ENCODE results near the gene LAMB2. TPM values are rescaled to one million over a fixed set of nuclear protein-coding genes. Genes with fewer than 3 reads are reported as not detected.

The LAMB2 gene
- total RNA-seq, 2 experiments from 2014 or later = 0.44 TPM; not detected in 1

DNA sequence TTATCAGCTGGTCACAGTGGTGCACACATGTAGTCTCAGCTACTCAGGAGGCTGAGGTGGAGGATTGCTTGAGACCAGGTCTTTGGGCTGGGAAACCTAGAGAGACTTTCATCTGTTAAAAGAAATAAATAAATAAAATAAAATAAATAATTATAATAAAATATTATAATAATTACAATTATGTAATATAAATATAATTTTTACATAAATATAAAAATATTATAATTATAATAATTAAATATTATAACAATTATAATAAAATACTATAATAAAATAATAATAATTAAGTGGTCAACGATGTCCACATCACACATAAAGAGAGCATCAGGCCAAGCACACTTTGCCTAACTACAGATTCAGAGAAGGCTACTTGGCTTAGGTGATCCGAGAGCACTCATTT lies 53.6 kb downstream of the LAMB2 start:
- Histone ChIP-seq H3K27ac (ENCODE audit: low read depth, low read length, poor library complexity, severe bottlenecking) (no peak overlapping the region), H3K4me3 (ENCODE audit: low read depth, low read length, poor library complexity, severe bottlenecking) (no peak overlapping the region), H3K4me2 (ENCODE audit: low read length) (no peak overlapping the region), H3K9me2 (ENCODE audit: insufficient read depth, low read length) (no peaks in the 10 kb centered on the region), H3K4me1 (ENCODE audit: insufficient read depth, low read length, poor library complexity, severe bottlenecking) (no peaks in the 10 kb centered on the region), H3K9me3 (ENCODE audit: low read length) (no peaks in the 10 kb centered on the region), H4K20me1 (ENCODE audit: insufficient read depth, low read length) (no peaks in the 10 kb centered on the region; the same call in 1 of the 2 replicates), H3K79me2 (ENCODE audit: insufficient read depth, low read depth, low read length) (peaks cover 68% of the 10 kb centered on the region), H3K36me3 (ENCODE audit: insufficient read depth, low read length) (peaks cover 69% of the 10 kb centered on the region), H2AFZ (ENCODE audit: low read length) (no peak overlapping the region)
- no TSS peak for BruUV-seq (replicated peaks)
- ChIA-PET CTCF (ENCODE audit: unreplicated experiment) (no interaction called here), POLR2A (interaction anchor here (0.7 to 0.8 kb wide), 2 partner anchors 24 to 41 kb away, joined by 3 read pairs; partner anchors contain the start of gene USP19)
- no peak for TF ChIP-seq EZH2phosphoT487 (IDR thresholded peaks at IDR 0.05; ENCODE audit: borderline replicate concordance, low read depth, low read length)
- intact Hi-C loops (cut with micrococcal nuclease; ENCODE audit: unreplicated experiment) = no loop called here
- DNase-seq (ENCODE audit: low spot score) = no peak

DNA sequence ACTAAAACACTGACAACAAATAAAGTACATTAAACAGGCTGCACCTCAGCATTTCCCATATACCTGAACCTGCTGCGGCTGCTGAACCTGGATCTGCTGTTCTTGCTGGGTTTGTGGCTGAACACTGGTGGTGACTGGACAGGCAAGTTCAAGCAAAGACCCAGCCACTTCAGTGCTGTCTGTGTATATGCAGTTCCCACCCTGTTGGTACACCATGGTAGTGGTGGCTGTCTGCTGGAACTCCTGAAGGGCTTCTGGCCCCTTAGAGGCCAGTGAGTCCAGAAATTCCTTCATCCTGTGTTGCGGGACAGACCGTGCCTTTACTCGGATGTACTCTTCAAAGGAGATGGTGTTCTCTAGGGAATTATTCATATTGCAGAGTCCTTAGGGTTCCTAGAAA lies 56.2 kb downstream of the LAMB2 start:
- no peak overlapping the region for H3K4me3 ChIP-seq (ENCODE audit: low read depth, low read length, poor library complexity, severe bottlenecking)
- no peak overlapping the region for H3K27ac ChIP-seq (ENCODE audit: low read depth, low read length, poor library complexity, severe bottlenecking)
- ChIA-PET CTCF (ENCODE audit: unreplicated experiment) (no interaction called here), POLR2A (no interaction called here)
- DNase-seq (ENCODE audit: low spot score) = no peak
- H2AFZ ChIP-seq (ENCODE audit: low read length) = no peak overlapping the region
- BruUV-seq (replicated peaks) = TSS peak; percentile 25
- no peaks in the 10 kb centered on the region for H3K4me1 ChIP-seq (ENCODE audit: insufficient read depth, low read length, poor library complexity, severe bottlenecking)
- H3K4me2 ChIP-seq (ENCODE audit: low read length) = no peak overlapping the region
- intact Hi-C loops (cut with micrococcal nuclease; ENCODE audit: unreplicated experiment) = no loop called here
- no peak for TF ChIP-seq EZH2phosphoT487 (IDR thresholded peaks at IDR 0.05; ENCODE audit: borderline replicate concordance, low read depth, low read length)
- TF ChIP-seq, protein P1, sequence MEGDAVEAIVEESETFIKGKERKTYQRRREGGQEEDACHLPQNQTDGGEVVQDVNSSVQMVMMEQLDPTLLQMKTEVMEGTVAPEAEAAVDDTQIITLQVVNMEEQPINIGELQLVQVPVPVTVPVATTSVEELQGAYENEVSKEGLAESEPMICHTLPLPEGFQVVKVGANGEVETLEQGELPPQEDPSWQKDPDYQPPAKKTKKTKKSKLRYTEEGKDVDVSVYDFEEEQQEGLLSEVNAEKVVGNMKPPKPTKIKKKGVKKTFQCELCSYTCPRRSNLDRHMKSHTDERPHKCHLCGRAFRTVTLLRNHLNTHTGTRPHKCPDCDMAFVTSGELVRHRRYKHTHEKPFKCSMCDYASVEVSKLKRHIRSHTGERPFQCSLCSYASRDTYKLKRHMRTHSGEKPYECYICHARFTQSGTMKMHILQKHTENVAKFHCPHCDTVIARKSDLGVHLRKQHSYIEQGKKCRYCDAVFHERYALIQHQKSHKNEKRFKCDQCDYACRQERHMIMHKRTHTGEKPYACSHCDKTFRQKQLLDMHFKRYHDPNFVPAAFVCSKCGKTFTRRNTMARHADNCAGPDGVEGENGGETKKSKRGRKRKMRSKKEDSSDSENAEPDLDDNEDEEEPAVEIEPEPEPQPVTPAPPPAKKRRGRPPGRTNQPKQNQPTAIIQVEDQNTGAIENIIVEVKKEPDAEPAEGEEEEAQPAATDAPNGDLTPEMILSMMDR (conservative IDR thresholded peaks at IDR 0.05; ENCODE audit: low read length) = no peak
- no peaks in the 10 kb centered on the region for H3K9me2 ChIP-seq (ENCODE audit: insufficient read depth, low read length)
- H3K36me3 ChIP-seq (ENCODE audit: insufficient read depth, low read length) = peaks cover 85% of the 10 kb centered on the region
- no peaks in the 10 kb centered on the region for H3K9me3 ChIP-seq (ENCODE audit: low read length)
- H3K79me2 ChIP-seq (ENCODE audit: insufficient read depth, low read depth, low read length) = peaks cover 52% of the 10 kb centered on the region
- no peaks in the 10 kb centered on the region; the same call in 1 of the 2 replicates for H4K20me1 ChIP-seq (ENCODE audit: insufficient read depth, low read length)

DNA sequence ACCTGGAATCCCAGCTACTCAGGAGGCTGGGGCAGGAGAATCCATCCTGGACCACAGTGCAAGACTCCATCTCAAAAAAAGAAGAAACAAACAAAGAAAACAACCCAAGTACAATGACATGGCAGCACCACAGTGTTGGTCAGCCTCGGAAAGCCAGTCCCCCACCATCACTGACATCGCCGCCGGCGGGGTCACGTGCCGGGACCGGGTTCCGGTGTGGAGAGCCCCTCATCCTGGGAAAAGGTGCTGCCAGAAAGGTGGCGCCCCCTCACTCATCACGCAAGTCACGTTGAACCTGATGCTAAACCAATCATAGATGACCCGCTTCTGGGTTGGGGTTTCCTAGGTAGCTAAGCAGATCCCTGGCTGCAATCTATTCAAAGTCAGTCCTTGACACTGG lies 56.7 kb downstream of the LAMB2 start:
- H3K4me3 ChIP-seq (ENCODE audit: low read depth, low read length, poor library complexity, severe bottlenecking) = no peak overlapping the region
- H2AFZ ChIP-seq (ENCODE audit: low read length) = no peak overlapping the region
- peaks cover 47% of the 10 kb centered on the region for H3K79me2 ChIP-seq (ENCODE audit: insufficient read depth, low read depth, low read length)
- H3K27ac ChIP-seq (ENCODE audit: low read depth, low read length, poor library complexity, severe bottlenecking) = no peak overlapping the region
- CTCF ChIA-PET (ENCODE audit: unreplicated experiment) = no interaction called here
- TF ChIP-seq EZH2phosphoT487 (IDR thresholded peaks at IDR 0.05; ENCODE audit: borderline replicate concordance, low read depth, low read length) = no peak
- TF ChIP-seq, protein P1 (conservative IDR thresholded peaks at IDR 0.05; ENCODE audit: low read length) = no peak
- no peaks in the 10 kb centered on the region; the same call in 1 of the 2 replicates for H4K20me1 ChIP-seq (ENCODE audit: insufficient read depth, low read length)
- POLR2A ChIA-PET = no interaction called here
- H3K36me3 ChIP-seq (ENCODE audit: insufficient read depth, low read length) = peaks cover 90% of the 10 kb centered on the region
- intact Hi-C loops (cut with micrococcal nuclease; ENCODE audit: unreplicated experiment) = no loop called here
- H3K9me3 ChIP-seq (ENCODE audit: low read length) = no peaks in the 10 kb centered on the region
- DNase-seq (ENCODE audit: low spot score) = no peak
- H3K4me1 ChIP-seq (ENCODE audit: insufficient read depth, low read length, poor library complexity, severe bottlenecking) = no peaks in the 10 kb centered on the region
- no peak overlapping the region for H3K4me2 ChIP-seq (ENCODE audit: low read length)
- H3K9me2 ChIP-seq (ENCODE audit: insufficient read depth, low read length) = no peaks in the 10 kb centered on the region
- no TSS peak for BruUV-seq (replicated peaks)

Small RNA genes lying within 50 kb of the gene (microRNA-seq; reads per million reads assigned to microRNA genes)
- not detected for gene MIR6890 (ENCODE audit: borderline replicate concordance)

Small RNA genes lying within 50 kb of the gene (small RNA-seq; reads per million reads assigned to genes)
- gene RN7SL182P = not detected

Other genes with a start within 250 kb of the LAMB2 start
- 20.9 and 21.3 TPM in 2 replicates for gene SLC25A20, start 234.2 kb downstream of the LAMB2 start, total RNA-seq (2014; rRNA removed; shearing (Covaris generic))
- 19.1 and 20.1 TPM in 2 replicates for gene SLC25A20, start 234.2 kb downstream of the LAMB2 start, total RNA-seq (2022)
- gene ARIH2, start 214.2 kb downstream of the LAMB2 start, total RNA-seq (2014; rRNA removed; shearing (Covaris generic)) = 121 and 124 TPM in 2 replicates
- gene ARIH2, start 214.2 kb downstream of the LAMB2 start, total RNA-seq (2022) = 113 and 131 TPM in 2 replicates
- 45.3 and 48.4 TPM in 2 replicates for gene P4HTM, start 142.8 kb downstream of the LAMB2 start, total RNA-seq (2014; rRNA removed; shearing (Covaris generic))
- gene P4HTM, start 142.8 kb downstream of the LAMB2 start, total RNA-seq (2022) = 36.9 and 47.4 TPM in 2 replicates
- 92.0 and 101 TPM in 2 replicates for gene WDR6, start 125.7 kb downstream of the LAMB2 start, total RNA-seq (2014; rRNA removed; shearing (Covaris generic))
- gene WDR6, start 125.7 kb downstream of the LAMB2 start, total RNA-seq (2022) = 128 and 131 TPM in 2 replicates
- gene DALRD3, start 114.5 kb downstream of the LAMB2 start, total RNA-seq (2014; rRNA removed; shearing (Covaris generic)) = 26.3 and 36.2 TPM in 2 replicates
- gene DALRD3, start 114.5 kb downstream of the LAMB2 start, total RNA-seq (2022) = 35.0 and 35.7 TPM in 2 replicates
- 255 and 309 TPM in 2 replicates for gene NDUFAF3, start 110.9 kb downstream of the LAMB2 start, total RNA-seq (2014; rRNA removed; shearing (Covaris generic))
- gene NDUFAF3, start 110.9 kb downstream of the LAMB2 start, total RNA-seq (2022) = 124 and 147 TPM in 2 replicates
- gene IMPDH2, start 103.7 kb downstream of the LAMB2 start, total RNA-seq (2014; rRNA removed; shearing (Covaris generic)) = 295 and 319 TPM in 2 replicates
- gene IMPDH2, start 103.7 kb downstream of the LAMB2 start, total RNA-seq (2022) = 328 and 360 TPM in 2 replicates
- 93.0 and 111 TPM in 2 replicates for gene QRICH1, start 39.0 kb downstream of the LAMB2 start, total RNA-seq (2014; rRNA removed; shearing (Covaris generic))
- gene QRICH1, start 39.0 kb downstream of the LAMB2 start, total RNA-seq (2022) = 132 and 156 TPM in 2 replicates
- gene QARS1, start 28.3 kb downstream of the LAMB2 start, total RNA-seq (2014; rRNA removed; shearing (Covaris generic)) = 290 and 310 TPM in 2 replicates
- 355 and 459 TPM in 2 replicates for gene QARS1, start 28.3 kb downstream of the LAMB2 start, total RNA-seq (2022)
- gene USP19, start 12.2 kb downstream of the LAMB2 start, total RNA-seq (2014; rRNA removed; shearing (Covaris generic)) = 49.4 and 57.2 TPM in 2 replicates
- 69.4 and 78.3 TPM in 2 replicates for gene USP19, start 12.2 kb downstream of the LAMB2 start, total RNA-seq (2022)
- gene CCDC71, start 33.3 kb upstream of the LAMB2 start, total RNA-seq (2014; rRNA removed; shearing (Covaris generic)) = 20.3 and 27.9 TPM in 2 replicates
- gene CCDC71, start 33.3 kb upstream of the LAMB2 start, total RNA-seq (2022) = 22.7 and 23.4 TPM in 2 replicates
- 0.69 TPM in 1 of 2 replicates, not detected in the other for gene KLHDC8B, start 38.5 kb upstream of the LAMB2 start, total RNA-seq (2014; rRNA removed; shearing (Covaris generic))
- 0.91 and 1.3 TPM in 2 replicates for gene KLHDC8B, start 38.5 kb upstream of the LAMB2 start, total RNA-seq (2022)
- 4.8 and 6.4 TPM in 2 replicates for gene C3orf62, start 144.2 kb upstream of the LAMB2 start, total RNA-seq (2014; rRNA removed; shearing (Covaris generic))
- 11.3 and 11.7 TPM in 2 replicates for gene C3orf62, start 144.2 kb upstream of the LAMB2 start, total RNA-seq (2022)
- gene USP4, start 207.0 kb upstream of the LAMB2 start, total RNA-seq (2014; rRNA removed; shearing (Covaris generic)) = 28.6 and 41.6 TPM in 2 replicates
- 74.6 and 80.3 TPM in 2 replicates for gene USP4, start 207.0 kb upstream of the LAMB2 start, total RNA-seq (2022)
- gene GPX1, start 225.3 kb upstream of the LAMB2 start, total RNA-seq (2014; rRNA removed; shearing (Covaris generic)) = 77.6 and 82.3 TPM in 2 replicates
- gene GPX1, start 225.3 kb upstream of the LAMB2 start, total RNA-seq (2022) = 119 and 148 TPM in 2 replicates

All from OCI-LY7 (cell line).